ENCODE measurements around the gene TNFRSF19.

TNFRSF19 gene

DNA sequence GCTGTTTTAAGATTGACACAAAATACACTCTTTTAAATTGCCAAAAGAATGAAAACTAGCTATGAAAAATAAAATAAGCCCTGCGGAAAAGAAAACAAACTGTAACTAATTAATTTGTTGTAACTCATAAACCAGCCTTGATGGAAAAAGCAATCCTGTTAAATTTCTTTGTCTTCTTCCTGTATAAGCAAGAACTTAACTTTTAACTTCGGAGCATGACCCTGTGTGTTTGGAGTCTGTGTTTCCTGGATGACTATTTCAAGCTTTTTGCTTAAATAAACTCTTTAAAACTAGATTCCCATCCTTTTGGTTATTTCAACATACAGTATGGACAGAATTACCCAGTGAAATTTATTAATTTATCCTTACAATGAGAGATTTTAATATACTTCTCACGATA lies 122.6 kb downstream of the TNFRSF19 start:
- Histone ChIP-seq H3K36me3 (ENCODE audit: control insufficient read depth, insufficient read depth, low read length) (no peaks in the 10 kb centered on the region), H3K27ac (ENCODE audit: low read depth, low read length) (no peak overlapping the region), H3K9ac (ENCODE audit: low read length) (no peak overlapping the region), H3K4me3 (ENCODE audit: low read length) (no peak overlapping the region), H3K27me3 (ENCODE audit: control insufficient read depth, insufficient read depth, low read length) (no peaks in the 10 kb centered on the region), H3K4me1 (ENCODE audit: control insufficient read depth, insufficient read depth, low read length) (no peaks in the 10 kb centered on the region)

GRCh38 chr13:23695196-23695595 lies 125.0 kb downstream of the TNFRSF19 start:
- Histone ChIP-seq H3K36me3 (ENCODE audit: control insufficient read depth, insufficient read depth, low read length) (no peaks in the 10 kb centered on the region), H3K27me3 (ENCODE audit: control insufficient read depth, insufficient read depth, low read length) (no peaks in the 10 kb centered on the region), H3K4me3 (ENCODE audit: low read length) (no peak overlapping the region), H3K27ac (ENCODE audit: low read depth, low read length) (no peak overlapping the region), H3K4me1 (ENCODE audit: control insufficient read depth, insufficient read depth, low read length) (no peaks in the 10 kb centered on the region), H3K9ac (ENCODE audit: low read length) (no peak overlapping the region)

GRCh38 chr13:23695711-23696464 lies 125.7 kb downstream of the TNFRSF19 start:
- no peak overlapping the region for H3K27ac ChIP-seq (ENCODE audit: low read depth, low read length)
- no peaks in the 10 kb centered on the region for H3K27me3 ChIP-seq (ENCODE audit: control insufficient read depth, insufficient read depth, low read length)
- no peak overlapping the region for H3K4me3 ChIP-seq (ENCODE audit: low read length)
- no peaks in the 10 kb centered on the region for H3K4me1 ChIP-seq (ENCODE audit: control insufficient read depth, insufficient read depth, low read length)
- no peaks in the 10 kb centered on the region for H3K36me3 ChIP-seq (ENCODE audit: control insufficient read depth, insufficient read depth, low read length)
- H3K9ac ChIP-seq (ENCODE audit: low read length) = no peak overlapping the region

GRCh38 chr13:23696610-23697009 lies 126.4 kb downstream of the TNFRSF19 start:
- Histone ChIP-seq H3K27ac (ENCODE audit: low read depth, low read length) (no peak overlapping the region), H3K27me3 (ENCODE audit: control insufficient read depth, insufficient read depth, low read length) (no peaks in the 10 kb centered on the region), H3K4me1 (ENCODE audit: control insufficient read depth, insufficient read depth, low read length) (no peaks in the 10 kb centered on the region), H3K36me3 (ENCODE audit: control insufficient read depth, insufficient read depth, low read length) (no peaks in the 10 kb centered on the region), H3K4me3 (ENCODE audit: low read length) (no peak overlapping the region), H3K9ac (ENCODE audit: low read length) (no peak overlapping the region)

DNA sequence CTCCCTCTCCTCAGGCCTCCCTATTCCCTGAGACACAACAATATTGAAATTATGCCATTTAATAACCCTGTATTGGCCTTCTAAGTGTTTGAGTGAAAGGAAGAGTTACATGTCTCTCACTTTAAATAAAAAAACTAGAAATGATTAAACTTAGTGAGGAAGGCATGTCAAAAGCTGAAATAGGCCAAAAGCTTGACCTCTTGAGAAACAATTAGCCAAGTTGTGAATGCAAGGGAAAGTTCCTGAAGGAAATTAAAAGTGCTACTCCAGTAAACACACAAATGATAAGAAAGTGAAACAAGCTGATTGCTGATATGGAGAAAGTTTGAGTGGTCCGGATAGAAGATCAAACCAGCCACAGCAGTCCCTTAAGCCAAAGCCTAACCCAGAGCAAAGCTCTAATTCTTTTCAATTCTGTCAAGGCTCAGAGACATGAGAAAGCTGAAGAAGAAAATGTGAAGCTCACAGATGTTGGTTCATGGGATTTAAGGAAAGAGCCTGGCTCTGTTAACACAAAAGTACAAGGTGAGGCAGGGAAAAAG lies 127.6 kb downstream of the TNFRSF19 start:
- Histone ChIP-seq H3K27ac (ENCODE audit: low read depth, low read length) (no peak overlapping the region), H3K27me3 (ENCODE audit: control insufficient read depth, insufficient read depth, low read length) (no peaks in the 10 kb centered on the region), H3K9ac (ENCODE audit: low read length) (no peak overlapping the region), H3K36me3 (ENCODE audit: control insufficient read depth, insufficient read depth, low read length) (no peaks in the 10 kb centered on the region), H3K4me1 (ENCODE audit: control insufficient read depth, insufficient read depth, low read length) (no peaks in the 10 kb centered on the region), H3K4me3 (ENCODE audit: low read length) (no peak overlapping the region)

DNA sequence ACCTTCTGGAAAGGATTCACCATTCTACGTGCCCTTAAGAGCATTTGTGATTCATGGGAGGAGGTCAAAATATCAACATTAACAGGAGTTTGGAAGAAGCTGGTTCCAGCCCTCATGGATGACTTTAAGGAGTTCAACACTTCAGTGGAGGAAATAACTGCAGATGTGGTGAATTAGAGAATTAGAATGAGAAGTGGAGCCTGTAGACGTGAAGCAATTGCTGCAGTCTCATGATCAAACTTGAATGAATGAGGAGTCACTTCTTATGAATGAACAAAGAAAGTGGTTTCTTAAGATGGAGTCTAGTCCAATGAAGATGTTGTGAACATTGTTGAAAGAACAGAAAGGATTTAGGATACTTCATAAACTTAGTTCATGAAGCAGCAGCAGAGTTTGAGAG lies 129.1 kb downstream of the TNFRSF19 start:
- Histone ChIP-seq H3K27ac (ENCODE audit: low read depth, low read length) (no peak overlapping the region), H3K4me3 (ENCODE audit: low read length) (no peak overlapping the region), H3K9ac (ENCODE audit: low read length) (no peak overlapping the region), H3K27me3 (ENCODE audit: control insufficient read depth, insufficient read depth, low read length) (no peaks in the 10 kb centered on the region), H3K4me1 (ENCODE audit: control insufficient read depth, insufficient read depth, low read length) (no peaks in the 10 kb centered on the region), H3K36me3 (ENCODE audit: control insufficient read depth, insufficient read depth, low read length) (no peaks in the 10 kb centered on the region)

GRCh38 chr13:23701186-23701585 lies 131.0 kb downstream of the TNFRSF19 start:
- Histone ChIP-seq H3K9ac (ENCODE audit: low read length) (no peak overlapping the region), H3K36me3 (ENCODE audit: control insufficient read depth, insufficient read depth, low read length) (no peaks in the 10 kb centered on the region), H3K4me1 (ENCODE audit: control insufficient read depth, insufficient read depth, low read length) (no peaks in the 10 kb centered on the region), H3K4me3 (ENCODE audit: low read length) (no peak overlapping the region), H3K27ac (ENCODE audit: low read depth, low read length) (no peak overlapping the region), H3K27me3 (ENCODE audit: control insufficient read depth, insufficient read depth, low read length) (no peaks in the 10 kb centered on the region)

DNA sequence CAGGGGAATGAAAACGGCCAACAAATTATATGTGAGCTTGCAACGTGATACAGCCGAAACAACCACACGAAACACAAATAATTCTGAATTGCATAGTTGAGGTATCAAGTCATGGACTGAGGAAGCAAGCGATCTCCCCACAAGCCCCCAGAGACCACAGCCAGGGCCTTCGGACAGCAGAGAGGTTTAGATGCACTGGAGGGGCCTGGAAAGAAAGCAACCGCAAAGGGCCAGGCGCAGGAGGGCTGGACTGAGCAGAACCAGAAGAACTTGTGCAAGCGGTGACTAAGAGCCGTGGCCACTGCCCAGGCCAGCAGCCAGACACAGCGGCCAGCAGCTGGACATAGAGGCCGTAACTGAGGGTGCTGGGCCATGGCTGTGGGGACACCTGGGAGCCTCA lies 131.4 kb downstream of the TNFRSF19 start:
- Histone ChIP-seq H3K27ac (ENCODE audit: low read depth, low read length) (no peak overlapping the region), H3K36me3 (ENCODE audit: control insufficient read depth, insufficient read depth, low read length) (no peaks in the 10 kb centered on the region), H3K4me1 (ENCODE audit: control insufficient read depth, insufficient read depth, low read length) (no peaks in the 10 kb centered on the region), H3K27me3 (ENCODE audit: control insufficient read depth, insufficient read depth, low read length) (no peaks in the 10 kb centered on the region), H3K4me3 (ENCODE audit: low read length) (no peak overlapping the region), H3K9ac (ENCODE audit: low read length) (no peak overlapping the region)

DNA sequence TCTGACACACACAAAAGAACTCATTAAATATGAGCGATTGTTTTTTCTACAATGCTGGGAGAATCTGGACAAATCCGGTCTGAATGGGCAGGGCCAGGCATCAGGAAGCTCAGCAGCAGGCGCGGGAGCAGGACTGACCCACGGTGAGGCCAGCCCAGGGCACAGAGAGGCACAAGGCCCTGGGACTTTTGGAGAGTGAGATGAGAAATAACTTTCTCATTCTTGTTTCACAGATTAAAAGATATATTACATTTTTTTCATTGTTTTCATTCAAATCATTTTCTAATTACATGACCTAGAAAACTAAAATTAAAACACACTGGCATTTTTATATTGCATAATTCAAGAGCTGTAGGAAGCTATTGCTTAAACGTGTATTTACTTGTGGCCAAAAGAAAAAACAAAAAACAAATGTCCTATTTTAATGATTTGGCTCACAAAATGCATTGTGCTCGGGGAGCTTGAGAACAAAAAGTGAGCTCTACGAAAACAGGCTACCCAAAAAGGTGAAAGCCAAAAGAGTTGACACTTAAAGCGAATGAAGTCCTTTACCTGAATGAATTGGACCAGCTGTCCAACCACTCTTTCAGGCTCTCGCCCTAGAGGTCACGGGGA lies 133.1 kb downstream of the TNFRSF19 start:
- H3K27me3 ChIP-seq (ENCODE audit: control insufficient read depth, insufficient read depth, low read length) = no peaks in the 10 kb centered on the region
- no peaks in the 10 kb centered on the region for H3K36me3 ChIP-seq (ENCODE audit: control insufficient read depth, insufficient read depth, low read length)
- H3K4me3 ChIP-seq (ENCODE audit: low read length) = no peak overlapping the region
- H3K4me1 ChIP-seq (ENCODE audit: control insufficient read depth, insufficient read depth, low read length) = no peaks in the 10 kb centered on the region
- no peak overlapping the region for H3K9ac ChIP-seq (ENCODE audit: low read length)
- H3K27ac ChIP-seq (ENCODE audit: low read depth, low read length) = no peak overlapping the region

DNA sequence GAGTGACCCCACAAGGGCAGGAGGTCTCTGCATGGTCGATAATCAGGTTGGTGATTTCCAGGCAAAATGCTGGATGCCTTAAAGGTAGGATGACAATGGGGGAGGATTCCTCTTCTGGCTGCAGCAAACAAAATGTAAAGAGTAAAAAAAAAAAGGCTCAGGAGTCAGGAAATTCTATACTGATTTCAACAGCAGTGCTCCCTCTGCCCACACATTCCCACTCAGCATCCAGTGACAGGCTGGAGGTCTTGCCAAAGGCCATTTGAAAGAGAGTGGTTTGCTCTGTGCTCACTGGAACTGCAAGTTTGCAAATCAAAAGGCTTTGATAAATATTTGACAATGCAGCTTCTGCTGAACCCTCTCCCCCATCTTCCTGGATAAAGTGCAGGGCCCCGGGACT lies 135.4 kb downstream of the TNFRSF19 start:
- Histone ChIP-seq H3K36me3 (ENCODE audit: control insufficient read depth, insufficient read depth, low read length) (no peaks in the 10 kb centered on the region), H3K4me3 (ENCODE audit: low read length) (no peak overlapping the region), H3K9ac (ENCODE audit: low read length) (no peak overlapping the region), H3K27me3 (ENCODE audit: control insufficient read depth, insufficient read depth, low read length) (no peaks in the 10 kb centered on the region), H3K27ac (ENCODE audit: low read depth, low read length) (no peak overlapping the region), H3K4me1 (ENCODE audit: control insufficient read depth, insufficient read depth, low read length) (no peaks in the 10 kb centered on the region)

DNA sequence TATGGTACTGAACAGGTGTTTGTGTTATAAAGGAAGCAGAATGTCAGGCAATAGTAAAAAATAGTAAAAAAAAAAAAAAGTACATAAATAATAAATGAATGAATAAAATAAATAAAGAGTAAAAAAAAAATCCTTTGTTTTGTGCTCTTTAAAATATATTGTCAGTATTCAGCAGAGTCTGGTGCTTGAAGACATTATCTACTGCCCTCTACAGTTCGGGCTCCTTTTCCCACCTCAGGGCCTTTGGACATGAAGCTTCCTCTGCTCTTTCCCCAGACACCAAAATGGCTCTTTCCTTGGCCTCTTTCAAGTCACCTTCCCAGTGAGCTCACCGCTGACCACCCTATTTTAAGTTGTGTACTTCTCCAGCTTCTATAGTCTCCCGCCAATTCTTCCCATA lies 137.5 kb downstream of the TNFRSF19 start:
- Histone ChIP-seq H3K27me3 (ENCODE audit: control insufficient read depth, insufficient read depth, low read length) (no peaks in the 10 kb centered on the region), H3K9ac (ENCODE audit: low read length) (no peak overlapping the region), H3K4me1 (ENCODE audit: control insufficient read depth, insufficient read depth, low read length) (no peaks in the 10 kb centered on the region), H3K36me3 (ENCODE audit: control insufficient read depth, insufficient read depth, low read length) (no peaks in the 10 kb centered on the region), H3K27ac (ENCODE audit: low read depth, low read length) (no peak overlapping the region), H3K4me3 (ENCODE audit: low read length) (no peak overlapping the region)

DNA sequence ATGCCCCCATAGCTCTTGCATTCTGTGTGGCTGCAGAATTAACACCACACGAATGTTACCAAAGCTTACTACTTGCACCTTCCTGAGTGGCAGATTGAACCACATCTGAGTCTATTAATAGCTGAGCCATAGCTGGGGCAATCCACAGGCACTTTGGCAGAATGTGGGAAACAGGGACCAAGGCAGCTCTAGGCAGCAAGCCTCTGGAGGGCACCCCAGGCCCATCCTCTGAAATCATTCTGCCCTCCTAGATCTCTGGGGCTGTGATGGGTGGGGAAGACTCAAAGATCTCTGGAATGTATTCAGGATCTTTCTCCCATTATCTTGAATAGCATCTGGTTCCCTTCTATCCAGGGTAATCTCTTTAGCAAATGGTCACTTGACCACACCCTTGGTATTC lies 139.3 kb downstream of the TNFRSF19 start:
- Histone ChIP-seq H3K9ac (ENCODE audit: low read length) (no peak overlapping the region), H3K27me3 (ENCODE audit: control insufficient read depth, insufficient read depth, low read length) (no peaks in the 10 kb centered on the region), H3K4me1 (ENCODE audit: control insufficient read depth, insufficient read depth, low read length) (no peaks in the 10 kb centered on the region), H3K36me3 (ENCODE audit: control insufficient read depth, insufficient read depth, low read length) (no peaks in the 10 kb centered on the region), H3K27ac (ENCODE audit: low read depth, low read length) (no peak overlapping the region), H3K4me3 (ENCODE audit: low read length) (no peak overlapping the region)

DNA sequence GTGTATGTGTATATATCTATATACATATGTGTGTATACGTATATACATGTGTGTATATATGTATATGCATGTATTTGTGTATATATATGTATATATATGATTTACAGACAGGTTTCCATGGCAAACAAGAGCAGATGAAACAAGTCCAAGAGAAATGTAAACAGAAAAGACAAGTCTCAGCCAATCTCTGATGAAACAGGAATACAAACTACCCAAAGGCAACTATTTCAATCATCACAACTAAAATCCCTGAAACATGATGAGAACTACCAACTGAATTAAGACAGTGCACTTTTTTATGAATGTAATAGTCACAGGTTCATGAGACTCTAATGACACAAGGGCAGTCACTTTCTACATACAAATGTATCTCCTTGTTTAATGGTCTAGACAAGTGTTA lies 140.2 kb downstream of the TNFRSF19 start:
- Histone ChIP-seq H3K36me3 (ENCODE audit: control insufficient read depth, insufficient read depth, low read length) (no peaks in the 10 kb centered on the region), H3K27ac (ENCODE audit: low read depth, low read length) (no peak overlapping the region), H3K4me3 (ENCODE audit: low read length) (no peak overlapping the region), H3K27me3 (ENCODE audit: control insufficient read depth, insufficient read depth, low read length) (no peaks in the 10 kb centered on the region), H3K9ac (ENCODE audit: low read length) (no peak overlapping the region), H3K4me1 (ENCODE audit: control insufficient read depth, insufficient read depth, low read length) (no peaks in the 10 kb centered on the region)

Data from rectal smooth muscle tissue (tissue), 1 donor.